Ishikawa (cell line): ENCODE results near the gene ITPR1.

Experiments used
- CEBPB ChIP-seq: IDR thresholded peaks from 2 replicates; pipeline ENCODE4 v1.6.1; 2012
- CREB1 ChIP-seq: IDR thresholded peaks from 2 replicates; pipeline ENCODE4 v1.6.1; 2012; ENCODE audit warnings: low read depth
- EGR1 ChIP-seq: IDR thresholded peaks from 2 replicates; pipeline ENCODE4 v1.6.1; 2012
- EP300 ChIP-seq: IDR thresholded peaks from 2 replicates; pipeline ENCODE4 v1.6.1; 2012; ENCODE audit warnings: borderline replicate concordance
- FOXM1 ChIP-seq: IDR thresholded peaks from 2 replicates; pipeline ENCODE4 v1.6.1; 2012; ENCODE audit warnings: low read depth, borderline replicate concordance
- MAX ChIP-seq: IDR thresholded peaks from 2 replicates; pipeline ENCODE4 v1.6.1; 2012
- RAD21 ChIP-seq: IDR thresholded peaks from 2 replicates; pipeline ENCODE4 v1.6.1; 2012; ENCODE audit warnings: low read depth
- REST ChIP-seq: IDR thresholded peaks from 2 replicates; pipeline ENCODE4 v1.6.1; 2012; ENCODE audit warnings: low read depth, mild to moderate bottlenecking
- TEAD4 ChIP-seq: IDR thresholded peaks from 2 replicates; pipeline ENCODE4 v1.6.1; 2012

- no peak for TF ChIP-seq TEAD4
- TF ChIP-seq FOXM1: no peak
- TF ChIP-seq EP300: no peak
- TF ChIP-seq EGR1: no peak
- no peak for TF ChIP-seq CREB1
- no peak for TF ChIP-seq MAX
- TF ChIP-seq RAD21: no peak
- TF ChIP-seq CEBPB: no peak
- no peak for TF ChIP-seq REST
Measured at GRCh38 chr3:4814904-4815574, 321.9 kb downstream of the ITPR1 start.
